ENCODE data around the gene C3orf80. TPM values are rescaled to one million over a fixed set of nuclear protein-coding genes. Genes with fewer than 3 reads are reported as not detected.

Gene C3orf80
- total and polyA plus RNA-seq, 12 donors = 0.14 to 0.49 (median 0.24) TPM; not detected in 5

DNA sequence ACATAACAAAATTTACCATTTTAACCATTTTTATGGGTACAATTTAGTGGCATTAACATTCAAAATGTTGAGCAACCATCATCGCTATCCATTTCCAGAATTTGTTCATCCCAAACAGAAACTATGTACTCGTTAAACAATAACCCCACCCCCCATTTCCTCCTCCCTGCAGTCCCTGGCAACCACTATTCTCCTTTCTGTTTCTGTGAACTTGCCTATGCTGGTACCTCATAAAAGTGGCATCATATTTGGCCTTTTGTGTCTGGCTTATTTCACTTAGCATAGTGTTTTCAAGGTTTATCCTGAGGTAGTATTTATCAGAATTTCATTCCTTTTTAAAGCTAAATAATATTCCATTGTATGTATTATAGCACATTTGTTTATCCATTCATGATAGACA lies 32.4 kb downstream of the C3orf80 start:
- no peak for DNase-seq
- Histone ChIP-seq H3K36me3 (replicated peaks in 1 of 2) (no peaks in the 10 kb centered on the region), H3K4me1 (replicated peaks in 1 of 2) (peaks cover 0 to 7% of the 10 kb centered on the region in 2 donors), H3K27me3 (no peaks in the 10 kb centered on the region), H3K4me3 (no peak overlapping the region), H3K27ac (no peak overlapping the region), H3K9me3 (replicated peaks in 1 of 3) (no peaks in the 10 kb centered on the region)
- 72 to 87% (median 80%) methylated on average over 2 of the region's 2 CpGs for WGBS, 4 donors
- TF ChIP-seq, protein P1, sequence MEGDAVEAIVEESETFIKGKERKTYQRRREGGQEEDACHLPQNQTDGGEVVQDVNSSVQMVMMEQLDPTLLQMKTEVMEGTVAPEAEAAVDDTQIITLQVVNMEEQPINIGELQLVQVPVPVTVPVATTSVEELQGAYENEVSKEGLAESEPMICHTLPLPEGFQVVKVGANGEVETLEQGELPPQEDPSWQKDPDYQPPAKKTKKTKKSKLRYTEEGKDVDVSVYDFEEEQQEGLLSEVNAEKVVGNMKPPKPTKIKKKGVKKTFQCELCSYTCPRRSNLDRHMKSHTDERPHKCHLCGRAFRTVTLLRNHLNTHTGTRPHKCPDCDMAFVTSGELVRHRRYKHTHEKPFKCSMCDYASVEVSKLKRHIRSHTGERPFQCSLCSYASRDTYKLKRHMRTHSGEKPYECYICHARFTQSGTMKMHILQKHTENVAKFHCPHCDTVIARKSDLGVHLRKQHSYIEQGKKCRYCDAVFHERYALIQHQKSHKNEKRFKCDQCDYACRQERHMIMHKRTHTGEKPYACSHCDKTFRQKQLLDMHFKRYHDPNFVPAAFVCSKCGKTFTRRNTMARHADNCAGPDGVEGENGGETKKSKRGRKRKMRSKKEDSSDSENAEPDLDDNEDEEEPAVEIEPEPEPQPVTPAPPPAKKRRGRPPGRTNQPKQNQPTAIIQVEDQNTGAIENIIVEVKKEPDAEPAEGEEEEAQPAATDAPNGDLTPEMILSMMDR (IDR thresholded peaks at IDR 0.05) = no peak
- no peak for TF ChIP-seq POLR2A (IDR thresholded peaks at IDR 0.05)
- intact Hi-C loops (cut with DNase I) = no loop called here

DNA sequence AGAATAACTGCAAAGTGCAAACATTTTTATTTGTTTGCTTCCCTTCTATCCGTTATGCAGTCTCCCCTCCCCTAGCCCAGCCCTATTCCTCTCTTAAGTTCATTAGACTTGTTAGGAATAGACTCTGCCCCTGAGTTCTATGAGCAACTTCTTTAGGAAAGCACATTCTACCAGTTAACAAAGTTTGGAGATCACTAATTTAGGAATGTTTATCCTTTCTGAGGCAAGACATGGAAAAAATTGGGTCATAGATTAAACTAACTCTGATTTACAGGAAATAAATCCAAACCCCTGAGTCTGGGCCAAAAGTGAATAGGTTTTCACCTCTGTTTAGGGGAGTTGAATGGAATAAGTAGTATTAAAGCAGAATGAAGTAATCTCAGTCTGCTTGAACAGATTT lies 34.4 kb downstream of the C3orf80 start:
- intact Hi-C loops (cut with DNase I) = no loop called here

DNA sequence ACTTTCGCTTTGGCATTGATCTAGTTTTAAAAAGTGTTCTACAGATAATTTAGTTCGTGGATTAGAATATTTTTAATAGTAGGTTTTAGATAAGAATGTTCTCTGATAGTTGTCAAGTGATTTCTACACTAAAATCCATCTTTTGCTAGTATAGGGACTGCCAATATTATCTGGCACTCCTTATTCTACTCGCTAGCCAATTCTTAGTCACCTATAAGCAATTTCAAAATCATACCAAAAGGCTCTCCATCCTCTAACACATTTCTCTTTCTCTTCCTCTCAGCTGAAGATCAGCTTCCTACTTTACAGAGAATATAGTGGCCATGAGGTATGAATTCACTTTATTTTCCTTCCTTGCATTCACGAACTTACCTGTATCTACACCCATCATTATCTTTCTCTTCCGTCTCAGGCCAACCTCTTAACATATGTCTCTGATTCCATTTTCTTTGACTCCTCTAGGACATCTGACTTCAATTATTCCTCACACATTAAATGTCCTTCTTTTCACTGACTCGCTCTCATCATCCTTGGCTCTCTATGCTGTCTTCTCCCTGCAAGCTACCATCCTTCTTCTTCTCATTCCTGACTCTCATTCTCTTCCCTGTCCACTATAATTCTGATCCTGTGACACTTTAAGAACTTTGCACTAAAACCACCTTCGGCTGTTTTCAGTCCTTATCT lies 35.5 kb downstream of the C3orf80 start:
- no peak for TF ChIP-seq POLR2A (IDR thresholded peaks at IDR 0.05)
- TF ChIP-seq, protein P1 (IDR thresholded peaks at IDR 0.05) = no peak
- H3K36me3 ChIP-seq (replicated peaks in 1 of 2) = no peaks in the 10 kb centered on the region
- no peak overlapping the region for H3K4me3 ChIP-seq
- H3K9me3 ChIP-seq (replicated peaks in 1 of 3) = no peaks in the 10 kb centered on the region
- 77 to 81% (median 80%) methylated on average over 7 of the region's 7 CpGs for WGBS, 4 donors
- intact Hi-C loops (cut with DNase I) = no loop called here
- peaks cover 0 to 7% of the 10 kb centered on the region in 2 donors for H3K4me1 ChIP-seq (replicated peaks in 1 of 2)
- H3K27ac ChIP-seq = no peak overlapping the region
- H3K27me3 ChIP-seq = no peaks in the 10 kb centered on the region
- no peak for DNase-seq

More for the DNA sequence above, 34.4 kb downstream of the C3orf80 start:
- H3K9me3 ChIP-seq (replicated peaks in 1 of 3) = no peaks in the 10 kb centered on the region
- H3K4me1 ChIP-seq (replicated peaks in 1 of 2) = peaks cover 0 to 7% of the 10 kb centered on the region in 2 donors
- WGBS, 4 donors = 84 to 96% (median 89%) methylated on average over 1 of the region's 1 CpG
- TF ChIP-seq POLR2A (IDR thresholded peaks at IDR 0.05) = no peak
- TF ChIP-seq, protein P1 (IDR thresholded peaks at IDR 0.05) = no peak
- no peak overlapping the region for H3K27ac ChIP-seq
- no peaks in the 10 kb centered on the region for H3K27me3 ChIP-seq
- no peaks in the 10 kb centered on the region for H3K36me3 ChIP-seq (replicated peaks in 1 of 2)
- no peak for DNase-seq
- H3K4me3 ChIP-seq = no peak overlapping the region

DNA sequence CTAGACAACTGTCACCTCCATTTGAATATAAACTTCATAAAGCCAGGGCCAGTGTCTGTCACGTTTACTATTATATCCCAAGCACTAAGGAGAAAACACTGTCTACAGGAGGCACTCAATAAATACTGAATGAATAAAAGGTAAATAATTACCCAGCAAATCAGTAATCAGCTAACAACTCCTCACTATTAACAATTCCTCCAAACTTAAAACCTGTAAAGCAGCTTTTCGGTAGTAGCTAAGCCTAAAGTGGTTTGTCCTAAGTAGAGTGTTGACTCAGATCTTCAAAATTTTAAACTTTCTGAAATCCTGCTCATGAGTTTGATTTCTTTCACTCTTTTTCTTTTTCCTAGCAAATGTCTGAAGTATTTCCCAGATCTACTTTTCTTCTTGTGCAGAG lies 39.9 kb downstream of the C3orf80 start:
- 95 to 96% (median 95%) methylated on average over 2 of the region's 2 CpGs for WGBS, 4 donors
- TF ChIP-seq, protein P1 (IDR thresholded peaks at IDR 0.05) = no peak

More for the DNA sequence above, 39.9 kb downstream of the C3orf80 start:
- H3K4me3 ChIP-seq = no peak overlapping the region
- H3K27ac ChIP-seq = no peak overlapping the region
- no peak for DNase-seq
- intact Hi-C loops (cut with DNase I) = no loop called here
- H3K4me1 ChIP-seq (replicated peaks in 1 of 2) = no peaks in the 10 kb centered on the region
- no peaks in the 10 kb centered on the region for H3K27me3 ChIP-seq
- no peaks in the 10 kb centered on the region for H3K9me3 ChIP-seq (replicated peaks in 1 of 3)
- H3K36me3 ChIP-seq (replicated peaks in 1 of 2) = no peaks in the 10 kb centered on the region

Other genes with a start within 250 kb of the C3orf80 start
- 1 to 10 TPM in 1 of 9 donors, under 1 TPM in 3, not detected in 5; 0.06 to 2.8 (median 0.53) TPM for gene IL12A, start 236.6 kb upstream of the C3orf80 start, total RNA-seq
- under 1 TPM; 0.10 to 0.24 (median 0.18) TPM for gene IL12A, start 236.6 kb upstream of the C3orf80 start, polyA plus RNA-seq
- 10 to 100 TPM; 11.0 to 35.9 (median 20.3) TPM for gene IFT80, start 173.8 kb downstream of the C3orf80 start, total RNA-seq
- gene IFT80, start 173.8 kb downstream of the C3orf80 start, polyA plus RNA-seq = 10 to 100 TPM; 16.7 to 37.3 (median 27.4) TPM
- gene SMC4, start 174.2 kb downstream of the C3orf80 start, total RNA-seq = 10 to 100 TPM; 10.5 to 71.7 (median 20.0) TPM
- 10 to 100 TPM; 29.0 to 48.5 (median 44.5) TPM for gene SMC4, start 174.2 kb downstream of the C3orf80 start, polyA plus RNA-seq
- gene TRIM59, start 224.4 kb downstream of the C3orf80 start, total RNA-seq = 10 to 100 TPM in 1 of 9 donors, 1 to 10 TPM in 5, under 1 TPM in 3; 0.35 to 10.1 (median 1.4) TPM
- under 1 TPM; 0.32 to 0.93 (median 0.61) TPM for gene TRIM59, start 224.4 kb downstream of the C3orf80 start, polyA plus RNA-seq

Data from adrenal gland (tissue), 12 donors.